HFF-Myc (cell line): ENCODE measurements around the gene CRX.
"Not testable (repeated sequence)": the region's sequence is repeated elsewhere in the genome, so short reads cannot be mapped to it uniquely, and the experiment has no call there.

ENCODE experiments used
- DNase-seq: peaks from one replicate; pipeline ENCODE4 v3.0.0-alpha.2; 2011; ENCODE audit warnings: low read depth; ENCODE audit errors: extremely low read depth
- H3K4me3 ChIP-seq: replicated peaks from 2 replicates; pipeline ENCODE4 v1.5.1; 2011; ENCODE audit warnings: low read depth, mild to moderate bottlenecking, control low read depth, low read length
- TF ChIP-seq, protein P1 (sequence below): IDR thresholded peaks from 2 replicates; pipeline ENCODE4 v1.5.1; 2012; ENCODE audit warnings: mild to moderate bottlenecking, low read depth, low read length, control low read depth; ENCODE audit errors: missing control alignments

The CRX gene

GRCh38 chr19:47821460-47822020, at the start of gene CRX:
Gene CRX (plus strand): TSS chr19:47821937. CDS start chr19:47834444, 12,507 bp downstream.
- no peak within 1 kb of the TSS for H3K4me3 ChIP-seq
- TF ChIP-seq, protein P1, sequence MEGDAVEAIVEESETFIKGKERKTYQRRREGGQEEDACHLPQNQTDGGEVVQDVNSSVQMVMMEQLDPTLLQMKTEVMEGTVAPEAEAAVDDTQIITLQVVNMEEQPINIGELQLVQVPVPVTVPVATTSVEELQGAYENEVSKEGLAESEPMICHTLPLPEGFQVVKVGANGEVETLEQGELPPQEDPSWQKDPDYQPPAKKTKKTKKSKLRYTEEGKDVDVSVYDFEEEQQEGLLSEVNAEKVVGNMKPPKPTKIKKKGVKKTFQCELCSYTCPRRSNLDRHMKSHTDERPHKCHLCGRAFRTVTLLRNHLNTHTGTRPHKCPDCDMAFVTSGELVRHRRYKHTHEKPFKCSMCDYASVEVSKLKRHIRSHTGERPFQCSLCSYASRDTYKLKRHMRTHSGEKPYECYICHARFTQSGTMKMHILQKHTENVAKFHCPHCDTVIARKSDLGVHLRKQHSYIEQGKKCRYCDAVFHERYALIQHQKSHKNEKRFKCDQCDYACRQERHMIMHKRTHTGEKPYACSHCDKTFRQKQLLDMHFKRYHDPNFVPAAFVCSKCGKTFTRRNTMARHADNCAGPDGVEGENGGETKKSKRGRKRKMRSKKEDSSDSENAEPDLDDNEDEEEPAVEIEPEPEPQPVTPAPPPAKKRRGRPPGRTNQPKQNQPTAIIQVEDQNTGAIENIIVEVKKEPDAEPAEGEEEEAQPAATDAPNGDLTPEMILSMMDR = no peak
- DNase-seq = no peak

DNA sequence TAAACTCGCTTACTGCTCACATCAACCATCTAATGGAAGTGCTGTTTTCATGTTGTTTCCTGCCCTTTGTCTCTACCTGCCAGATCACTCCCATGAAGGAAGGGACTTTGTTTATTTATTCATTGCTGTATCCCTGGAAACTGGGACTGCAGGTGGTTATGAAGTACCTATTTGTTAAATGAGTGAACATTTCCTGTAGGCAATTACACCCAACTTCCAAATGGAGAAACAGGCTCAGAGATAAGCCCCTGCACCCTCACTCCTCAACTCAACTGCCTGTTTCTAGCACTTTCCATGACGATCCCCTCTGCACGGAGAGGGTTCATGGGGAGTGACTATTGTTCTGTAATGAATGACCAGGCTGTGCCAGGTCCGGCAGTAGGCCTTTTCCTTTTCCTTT, 45.2 kb upstream of the CRX start:
- TF ChIP-seq, protein P1 = no peak
- no peak for DNase-seq
- H3K4me3 ChIP-seq = no peak overlapping the region

DNA sequence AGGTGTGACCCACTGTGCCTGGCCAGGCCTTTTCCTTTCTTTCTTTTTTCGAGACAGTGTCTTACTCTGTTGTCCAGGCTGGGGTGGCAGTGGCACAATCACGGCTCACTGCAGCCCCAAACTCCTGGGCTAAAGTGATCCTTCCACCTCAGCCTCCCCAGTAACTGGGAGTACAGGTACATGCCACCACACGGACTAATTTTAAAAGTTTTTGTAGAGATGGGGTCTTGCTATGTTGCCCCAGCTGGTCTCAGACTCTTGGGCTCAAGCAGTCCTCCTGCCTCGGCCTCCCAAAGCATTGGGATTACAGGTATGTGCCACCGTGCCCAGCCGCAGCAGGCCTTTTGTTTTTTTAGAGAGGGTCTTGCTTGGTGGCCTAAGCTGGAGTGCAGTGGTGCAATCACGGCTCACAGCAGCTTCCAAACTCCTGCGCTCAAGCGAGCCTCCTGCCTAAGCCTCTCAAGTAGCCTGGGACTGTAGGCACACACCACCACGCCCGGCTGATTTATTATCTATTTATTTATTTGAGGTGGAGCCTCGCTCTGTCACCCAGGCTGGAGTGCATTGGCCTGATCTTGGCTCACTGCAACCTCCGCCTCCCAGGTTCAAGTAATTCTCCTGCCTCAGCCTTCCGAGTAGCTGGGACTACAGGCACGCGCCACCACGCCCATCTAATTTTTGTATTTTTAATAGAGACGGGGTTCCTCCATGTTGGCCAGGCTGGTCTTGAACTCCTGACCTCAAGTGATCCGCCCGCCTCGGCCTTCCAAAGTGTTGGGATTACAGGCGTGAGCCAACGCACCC, 44.3 kb upstream of the CRX start:
- H3K4me3 ChIP-seq = peak overlapping the region; percentile 89
- DNase-seq = not testable (repeated sequence)

DNA sequence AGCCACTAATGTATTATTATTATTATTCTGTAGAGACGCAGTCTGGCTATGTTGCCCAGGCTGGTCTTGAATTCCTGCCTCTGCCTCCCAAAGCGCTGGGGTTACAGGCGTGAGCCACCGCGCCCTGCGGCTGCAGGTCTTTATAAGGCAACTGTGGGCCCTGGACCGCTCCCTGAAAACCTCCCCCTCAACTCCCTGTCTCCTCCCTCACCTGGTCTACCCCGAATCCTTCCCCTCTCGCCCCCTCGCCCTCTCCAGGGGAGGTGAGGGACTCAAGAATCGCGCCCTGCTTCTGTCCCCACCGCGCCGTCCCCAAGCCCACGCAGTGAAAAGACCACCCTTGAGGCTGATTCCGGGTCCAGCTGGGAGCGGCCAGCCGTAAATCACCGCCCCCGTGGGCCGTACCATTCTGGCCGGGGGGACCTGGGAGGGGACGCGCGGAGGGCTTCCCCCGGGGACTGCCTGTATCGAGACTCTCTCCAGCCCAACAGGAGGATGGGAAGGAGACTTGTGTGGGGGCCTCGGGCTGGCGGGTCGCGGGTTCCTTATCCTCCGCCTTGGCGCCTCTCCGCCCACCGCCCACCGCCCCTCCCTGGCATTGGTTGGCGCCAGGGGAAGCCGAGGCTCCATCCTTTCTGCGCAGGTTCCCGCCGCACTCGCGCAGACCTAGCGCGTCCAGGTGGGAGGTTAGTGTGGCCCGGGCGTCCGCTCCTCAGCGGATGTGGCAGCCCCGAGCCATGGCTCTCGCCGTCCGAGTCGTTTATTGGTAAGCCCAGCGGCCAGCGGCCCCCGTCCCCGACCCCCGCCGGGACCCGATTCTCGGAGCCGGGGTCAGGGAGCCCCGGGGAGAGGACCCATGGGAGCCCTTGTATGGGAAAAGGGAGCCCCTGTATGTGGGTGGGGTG, 43.4 kb upstream of the CRX start, which contains the start of gene SELENOW:
Gene SELENOW, plus strand, starts transcription at position 655 of the 905 bp plus-strand sequence. Its CDS starts 83 bp downstream, at position 738.
- DNase-seq = no peak
- TF ChIP-seq, protein P1 = no peak
- H3K4me3 ChIP-seq = peak within 1 kb of the TSS; percentile 89

GRCh38 chr19:47778954-47779351, 42.8 kb upstream of the CRX start:
- H3K4me3 ChIP-seq = peak overlapping the region; percentile 89
- DNase-seq = no peak
- TF ChIP-seq, protein P1 = no peak

DNA sequence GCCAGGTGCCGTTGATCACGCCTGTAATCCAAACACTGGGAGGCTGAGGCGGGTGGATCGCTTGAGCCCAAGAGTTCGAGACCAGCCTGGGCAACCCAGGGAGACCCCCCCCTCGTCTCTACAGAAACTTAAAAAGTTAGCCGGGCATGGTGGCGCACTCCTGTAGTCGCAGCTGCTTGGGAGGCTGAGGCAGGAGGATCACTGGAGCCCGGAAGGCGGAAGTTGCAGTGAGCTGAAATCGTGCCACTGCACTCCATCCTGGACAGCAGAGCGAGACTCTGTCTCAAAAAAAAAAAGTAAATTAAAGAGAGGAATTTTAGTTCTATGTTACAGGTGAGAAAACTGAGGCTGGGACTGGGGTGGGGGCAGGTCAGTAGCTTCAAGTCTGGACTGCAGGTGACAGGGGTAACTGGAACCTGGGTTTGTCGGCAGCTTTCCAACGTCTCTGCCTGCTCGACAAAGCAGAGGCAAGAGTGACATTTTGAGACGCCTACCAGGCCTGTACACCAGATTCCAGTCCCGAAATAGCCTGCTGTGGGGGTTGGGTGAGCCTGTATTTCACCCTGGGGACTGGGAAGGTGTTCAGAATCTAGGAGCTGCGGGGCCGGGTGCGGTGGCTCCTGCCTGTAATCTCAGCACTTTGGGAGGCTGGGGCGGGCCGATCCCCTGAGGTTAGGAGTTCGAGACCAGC, 42.1 kb upstream of the CRX start:
- H3K4me3 ChIP-seq = peak overlapping the region; percentile 89
- TF ChIP-seq, protein P1 = no peak
- no peak for DNase-seq

DNA sequence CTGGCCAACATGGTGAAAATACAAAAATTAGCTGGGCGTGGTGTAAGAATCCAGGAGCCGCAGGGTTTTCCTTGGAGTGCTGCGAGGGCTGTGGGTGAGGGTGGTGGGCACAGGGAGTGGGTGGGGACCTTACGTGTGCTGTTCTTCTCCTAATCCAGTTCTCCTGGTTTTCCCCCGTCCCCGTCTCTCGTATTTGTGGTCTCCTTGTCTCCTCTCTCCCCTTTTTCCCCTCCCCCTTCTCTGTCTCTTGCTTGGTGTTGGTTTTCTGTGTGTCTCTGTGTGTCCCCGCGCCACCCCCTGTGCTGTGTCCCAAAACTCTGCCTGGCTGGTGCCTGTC, 41.6 kb upstream of the CRX start:
- DNase-seq = no peak
- TF ChIP-seq, protein P1 = no peak

More for the DNA sequence above, 41.6 kb upstream of the CRX start:
- H3K4me3 ChIP-seq = peak overlapping the region; percentile 89
